AG04449 (cell line): Measurements from ENCODE around the gene GRM7.

ENCODE experiments used
- CTCF ChIA-PET: fragments of 350-600 bp; formaldehyde crosslinking; extraction: SDS; loops from one replicate; lab custom pipeline; 2021; ENCODE audit warnings: antibody characterized with exemption; lab: Yijun Ruan, JAX
- POLR2A ChIA-PET: fragments of 400-600, 350-600 bp; formaldehyde crosslinking; extraction: SDS; loops from one replicate; lab custom pipeline; 2020; ENCODE audit warnings: antibody characterized with exemption, inconsistent platforms; lab: Yijun Ruan, JAX
- DNase-seq: peaks from one replicate; pipeline ENCODE4 v3.0.0-alpha.2; 2010; ENCODE audit warnings: low read depth, low spot score
- H3K4me3 ChIP-seq: 2 replicates; pipeline ENCODE4 v1.5.1; 2011; ENCODE audit warnings: low read depth, mild to moderate bottlenecking, control low read depth, low read length
- CTCF ChIP-seq: IDR thresholded peaks from one replicate; pipeline ENCODE4 v1.5.1; 2011; ENCODE audit warnings: mild to moderate bottlenecking, moderate library complexity, low read length, control low read depth, inconsistent platforms; ENCODE audit not compliant: insufficient read depth; ENCODE audit errors: missing control alignments

The GRM7 gene

DNA sequence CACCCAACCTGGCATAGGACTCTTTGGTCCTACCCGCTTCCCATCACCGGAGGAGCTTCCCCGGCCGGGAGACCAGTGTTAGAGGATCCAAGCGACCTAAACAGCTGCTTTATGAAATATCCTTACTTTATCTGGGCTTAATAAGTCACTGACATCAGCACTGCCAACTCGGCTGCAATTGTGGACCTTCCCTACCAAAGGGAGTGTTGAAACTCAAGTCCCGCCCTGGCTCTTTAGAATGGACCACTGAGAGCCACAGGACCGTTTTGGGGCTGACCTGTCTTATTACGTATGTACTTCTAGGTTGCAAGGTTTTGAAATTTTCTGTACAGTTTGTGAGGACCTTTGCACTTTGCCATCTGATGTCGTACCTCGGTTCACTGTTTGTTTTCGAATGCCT lies 879.5 kb downstream of the GRM7 start:
- no peak for DNase-seq
- CTCF ChIA-PET: no interaction called here
- POLR2A ChIA-PET: no interaction called here
- no peak for TF ChIP-seq CTCF
- H3K4me3 ChIP-seq: no peak overlapping the region

GRCh38 chr3:7744850-7745249 lies 883.9 kb downstream of the GRM7 start:
- no peak for DNase-seq
- ChIA-PET CTCF (no interaction called here), POLR2A (no interaction called here)
- TF ChIP-seq CTCF: no peak
- H3K4me3 ChIP-seq: no peak overlapping the region

- no peak for DNase-seq
- ChIA-PET CTCF (no interaction called here), POLR2A (no interaction called here)
- TF ChIP-seq CTCF: no peak
- no peak overlapping the region for H3K4me3 ChIP-seq
These were observed 884.8 kb downstream of the GRM7 start for GRCh38 chr3:7745711-7746110.

GRCh38 chr3:7749931-7750695 lies 889.2 kb downstream of the GRM7 start:
- no peak overlapping the region for H3K4me3 ChIP-seq
- no peak for TF ChIP-seq CTCF
- DNase-seq: no peak
- ChIA-PET POLR2A (no interaction called here), CTCF (no interaction called here)

- H3K4me3 ChIP-seq: no peak overlapping the region
- DNase-seq: no peak
- TF ChIP-seq CTCF: no peak
- POLR2A ChIA-PET: no interaction called here
- CTCF ChIA-PET: no interaction called here
These were observed 891.1 kb downstream of the GRM7 start for GRCh38 chr3:7752005-7752404.

GRCh38 chr3:7754653-7755441 lies 893.9 kb downstream of the GRM7 start:
- ChIA-PET CTCF (no interaction called here), POLR2A (no interaction called here)
- DNase-seq: no peak
- TF ChIP-seq CTCF: no peak
- no peak overlapping the region for H3K4me3 ChIP-seq
